Body of pancreas (tissue), 4 donors: Measurements from ENCODE around the gene MFSD12. TPM values are rescaled to one million over a fixed set of nuclear protein-coding genes. Genes with fewer than 3 reads are reported as not detected.
A peak's percentile ranks its signal among the peaks of the same experiment; 100 is the strongest.

Source experiments
- ATAC-seq: fragments of 150-250 bp; one replicate; pipeline ENCODE4 v1.9.1; 2016
- DNase-seq, 4 donors: peaks; one replicate each; pipeline ENCODE4 v3.0.0-alpha.2; 2019
- H3K27ac ChIP-seq, 4 donors: fragments of 200-600 bp; sonication (generic); 1 replicate in 3 of 4; 2 replicates in 1 of 4; pipeline versions ENCODE4 v1.5.1 to v1.6.1; 2016 to 2019; ENCODE audit warnings: mild to moderate bottlenecking in 1 of 4, mixed read lengths in 1 of 4, moderate library complexity in 1 of 4
- H3K27me3 ChIP-seq, 2 donors: fragments of 200-600 bp; sonication (generic); one replicate each; pipeline ENCODE4 v1.6.0; 2016; ENCODE audit warnings: mild to moderate bottlenecking in 1 of 2
- H3K36me3 ChIP-seq, 2 donors: fragments of 200-600 bp; sonication (generic); replicated peaks in 1 of 2; 2 replicates each; pipeline ENCODE4 v1.5.1; 2016; ENCODE audit warnings: low read depth in 2 of 2; ENCODE audit not compliant: insufficient read depth in 1 of 2
- H3K4me1 ChIP-seq: fragments of 200-600 bp; sonication (generic); one replicate; pipeline ENCODE4 v1.6.0; 2016
- H3K4me3 ChIP-seq, 2 donors: fragments of 200-600 bp; sonication (generic); 1 replicate in 1 of 2; 2 replicates in 1 of 2; pipeline ENCODE4 v1.5.1; 2016 to 2019
- H3K9me3 ChIP-seq, 3 donors: fragments of 200-600 bp; sonication (generic); 1 replicate in 2 of 3; 2 replicates in 1 of 3; pipeline ENCODE4 v1.5.1; 2016
- POLR2A ChIP-seq, 3 donors: fragments of 450-650 bp; IDR thresholded peaks; one replicate each; pipeline ENCODE4 v1.6.1; 2016; ENCODE audit warnings: antibody characterized with exemption in 3 of 3, mild to moderate bottlenecking in 2 of 3
- WGBS, 2 donors: methylation state at CpG; one replicate each; pipeline ENCODE4 v1.1.5; 2017; 5-methylcytosine and 5-hydroxymethylcytosine counted together
- intact Hi-C: fragments of 100-400 bp; cut with DNase I; formaldehyde crosslinking; loops from one replicate; pipeline ENCODE4 v1.15.1; 2023
- total RNA-seq, 2 donors: library from RNA; depleted of rRNA; stranded (reverse); fragments of >200 nt; gene quantifications; one replicate each; pipeline ENCODE4 v1.1.0, GENCODE V29; 2016
- TF ChIP-seq, protein P1 (sequence below), 7 experiments: fragments of 450-650 bp in 4 of 7; fragments of 200-600 bp in 3 of 7; sonication (generic) in 3 of 7; IDR thresholded peaks; one replicate each; pipeline ENCODE4 v1.5.1; 2016 to 2019; ENCODE audit warnings: antibody characterized with exemption in 7 of 7

The MFSD12 gene
- total RNA-seq, 2 donors from 2014 or later: 64.3 to 78.8 TPM

DNA sequence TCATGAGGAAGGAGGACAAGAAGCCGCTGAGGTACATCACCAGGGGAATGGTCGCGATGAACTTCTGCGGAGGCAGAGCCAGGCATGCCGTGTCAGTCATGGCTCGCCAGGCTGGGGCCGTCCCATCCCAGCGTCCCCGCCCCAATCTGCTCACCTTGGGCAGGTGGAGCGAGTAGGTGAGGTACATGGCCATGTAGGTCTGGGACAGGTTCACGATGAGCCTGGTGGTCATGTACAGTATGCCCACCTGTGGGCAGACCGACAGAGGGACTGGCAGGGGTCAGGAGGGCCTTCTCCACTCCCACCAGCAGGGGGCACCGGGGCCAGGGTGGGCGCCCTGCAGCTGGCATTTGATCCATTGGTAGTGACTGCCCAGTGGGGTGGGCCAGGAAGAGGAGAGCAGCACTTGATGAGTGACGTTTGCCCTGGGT, 10.1 kb downstream of the MFSD12 start:
- intact Hi-C loops: loop anchor here (5.0 kb wide), 1 partner anchor 35 kb away; no protein-coding TSS in a partner anchor
- Histone ChIP-seq H3K4me3 (no peak overlapping the region), H3K9me3 (no peaks in the 10 kb centered on the region), H3K4me1 (peaks cover 13% of the 10 kb centered on the region), H3K36me3 (no peaks in the 10 kb centered on the region), H3K27ac (no peak overlapping the region), H3K27me3 (no peaks in the 10 kb centered on the region)
- no peak for DNase-seq
- TF ChIP-seq POLR2A (IDR thresholded peaks at IDR 0.05): no peak
- TF ChIP-seq, protein P1, sequence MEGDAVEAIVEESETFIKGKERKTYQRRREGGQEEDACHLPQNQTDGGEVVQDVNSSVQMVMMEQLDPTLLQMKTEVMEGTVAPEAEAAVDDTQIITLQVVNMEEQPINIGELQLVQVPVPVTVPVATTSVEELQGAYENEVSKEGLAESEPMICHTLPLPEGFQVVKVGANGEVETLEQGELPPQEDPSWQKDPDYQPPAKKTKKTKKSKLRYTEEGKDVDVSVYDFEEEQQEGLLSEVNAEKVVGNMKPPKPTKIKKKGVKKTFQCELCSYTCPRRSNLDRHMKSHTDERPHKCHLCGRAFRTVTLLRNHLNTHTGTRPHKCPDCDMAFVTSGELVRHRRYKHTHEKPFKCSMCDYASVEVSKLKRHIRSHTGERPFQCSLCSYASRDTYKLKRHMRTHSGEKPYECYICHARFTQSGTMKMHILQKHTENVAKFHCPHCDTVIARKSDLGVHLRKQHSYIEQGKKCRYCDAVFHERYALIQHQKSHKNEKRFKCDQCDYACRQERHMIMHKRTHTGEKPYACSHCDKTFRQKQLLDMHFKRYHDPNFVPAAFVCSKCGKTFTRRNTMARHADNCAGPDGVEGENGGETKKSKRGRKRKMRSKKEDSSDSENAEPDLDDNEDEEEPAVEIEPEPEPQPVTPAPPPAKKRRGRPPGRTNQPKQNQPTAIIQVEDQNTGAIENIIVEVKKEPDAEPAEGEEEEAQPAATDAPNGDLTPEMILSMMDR (IDR thresholded peaks at IDR 0.05): peak in 3 of 7 experiments; percentile 13 to 29 (median 15)
- 87 to 92% methylated on average over 7 to 15 of the region's 15 CpGs for WGBS, 2 donors
- ATAC-seq: no peak

DNA sequence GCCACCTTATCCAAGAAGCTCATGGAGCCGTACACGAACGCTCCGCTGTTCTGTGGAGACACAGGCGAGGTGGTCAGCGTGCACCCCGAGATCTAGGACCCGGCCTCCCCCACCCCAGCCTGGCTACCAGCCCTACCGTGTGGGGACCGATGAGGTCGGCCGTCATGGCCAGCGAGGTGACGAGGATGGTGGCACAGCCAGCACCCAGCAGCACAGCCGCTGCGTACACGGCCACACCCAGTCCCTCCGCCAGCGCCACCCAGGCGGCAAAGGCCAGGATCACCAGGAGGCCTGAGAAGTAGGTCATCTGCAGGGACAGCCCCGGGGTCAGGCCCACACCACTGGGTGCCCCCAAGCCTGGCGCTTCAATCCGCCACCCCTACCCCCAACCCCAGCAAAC, 11.3 kb downstream of the MFSD12 start:
- ATAC-seq: no peak
- peaks cover 13% of the 10 kb centered on the region for H3K4me1 ChIP-seq
- no peaks in the 10 kb centered on the region for H3K36me3 ChIP-seq
- 94% methylated on average over 22 of the region's 23 CpGs; no CpG with 5 or more reads in 1 of the 2 donors for WGBS, 2 donors
- intact Hi-C loops: loop anchor here (5.0 kb wide), 1 partner anchor 36 kb away; no protein-coding TSS in a partner anchor
- no peaks in the 10 kb centered on the region for H3K9me3 ChIP-seq
- H3K27ac ChIP-seq: no peak overlapping the region
- no peaks in the 10 kb centered on the region for H3K27me3 ChIP-seq
- H3K4me3 ChIP-seq: no peak overlapping the region
- TF ChIP-seq POLR2A (IDR thresholded peaks at IDR 0.05): no peak
- TF ChIP-seq, protein P1 (IDR thresholded peaks at IDR 0.05): no peak
- no peak for DNase-seq

DNA sequence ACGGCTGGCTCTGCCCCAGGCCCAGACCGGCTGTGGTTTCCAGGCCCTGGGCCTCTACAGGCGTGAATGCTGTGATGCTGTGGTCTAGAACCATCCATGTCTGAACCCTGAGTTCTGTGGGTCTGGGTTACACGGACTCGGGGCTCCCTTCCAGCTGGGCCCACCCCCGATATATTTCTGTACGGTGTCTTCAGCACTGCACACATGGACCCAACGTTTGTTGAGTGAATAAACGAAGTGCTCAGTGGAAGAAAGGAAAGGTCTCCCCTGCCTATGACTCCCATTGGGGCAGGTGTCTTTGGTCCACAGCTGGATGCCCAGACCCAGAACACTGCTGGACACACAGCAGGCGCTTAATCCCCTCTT, 11.7 kb downstream of the MFSD12 start:
- Histone ChIP-seq H3K9me3 (no peaks in the 10 kb centered on the region), H3K27me3 (no peaks in the 10 kb centered on the region), H3K4me3 (no peak overlapping the region), H3K4me1 (peaks cover 13% of the 10 kb centered on the region), H3K27ac (no peak overlapping the region), H3K36me3 (no peaks in the 10 kb centered on the region)
- ATAC-seq (no peak), DNase-seq (no peak)
- intact Hi-C loops: loop anchor here (5.0 kb wide), 1 partner anchor 37 kb away; no protein-coding TSS in a partner anchor
- no peak for TF ChIP-seq POLR2A (IDR thresholded peaks at IDR 0.05)
- TF ChIP-seq, protein P1 (IDR thresholded peaks at IDR 0.05): no peak
- WGBS, 2 donors: 72 to 78% methylated on average over 6 to 10 of the region's 10 CpGs

DNA sequence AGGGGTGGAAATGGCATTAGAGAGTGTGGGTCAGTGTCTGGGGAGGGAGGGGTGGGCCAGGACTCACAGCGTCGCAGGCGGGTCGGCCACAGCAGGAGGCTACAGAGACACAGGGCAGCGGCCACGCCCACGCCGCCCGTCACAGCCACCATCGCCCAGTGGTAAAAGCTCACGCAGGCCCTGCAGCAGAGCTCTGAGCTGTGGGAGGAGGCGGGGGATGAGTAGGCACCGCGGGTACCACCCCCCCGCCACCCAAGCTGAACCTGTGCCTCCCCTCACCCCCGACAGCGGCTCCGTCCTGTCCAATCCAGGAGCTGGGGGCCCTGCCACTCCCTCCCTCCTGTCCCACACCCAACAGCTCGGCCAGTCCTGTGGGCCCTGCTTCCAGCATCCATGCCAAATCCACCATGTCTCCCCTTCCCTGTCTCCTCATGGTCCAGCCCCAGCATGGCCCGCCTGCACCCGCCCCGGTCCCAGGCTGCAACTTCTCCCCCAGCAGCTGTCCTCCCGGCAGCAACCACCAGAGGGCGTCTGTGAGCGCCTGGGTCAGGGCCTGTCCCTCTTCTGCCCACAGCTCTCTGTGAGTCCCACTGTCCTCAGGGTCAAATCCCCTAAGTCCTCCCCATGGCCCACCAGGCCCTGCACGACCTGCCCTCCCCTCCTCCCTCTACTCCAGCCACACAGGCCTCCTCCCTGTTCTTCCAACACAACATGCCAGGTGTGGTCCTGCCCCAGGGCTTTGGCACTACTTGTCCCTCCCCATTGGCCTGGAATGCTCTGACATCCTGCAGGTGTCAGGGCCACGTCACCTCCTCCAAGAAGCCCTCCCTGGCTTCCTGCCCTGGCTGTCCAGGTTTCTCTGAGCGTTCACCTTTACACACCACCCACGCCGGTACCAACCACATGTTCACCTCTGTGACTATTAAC, 12.4 kb downstream of the MFSD12 start:
- no peaks in the 10 kb centered on the region for H3K27me3 ChIP-seq
- no peaks in the 10 kb centered on the region for H3K9me3 ChIP-seq
- 63 to 64% methylated on average over 18 to 30 of the region's 30 CpGs for WGBS, 2 donors
- TF ChIP-seq POLR2A (IDR thresholded peaks at IDR 0.05): no peak
- TF ChIP-seq, protein P1 (IDR thresholded peaks at IDR 0.05): peak; percentile 74 to 92 (median 87)
- H3K27ac ChIP-seq: no peak overlapping the region
- H3K36me3 ChIP-seq: no peaks in the 10 kb centered on the region
- no peak overlapping the region for H3K4me3 ChIP-seq
- intact Hi-C loops: loop anchor here (5.0 kb wide), 1 partner anchor 37 kb away; no protein-coding TSS in a partner anchor
- ATAC-seq: peak; percentile 53
- H3K4me1 ChIP-seq: peaks cover 13% of the 10 kb centered on the region
- peak; percentile 62 to 79 (median 70) for DNase-seq
